EH (cell line): ENCODE data around the gene MOV10.

Source experiments
- DNase-seq: peaks from one replicate; pipeline ENCODE4 v3.0.0-alpha.2; 2015; ENCODE audit warnings: low read depth

MOV10 gene

GRCh38 chr1:112743174-112744008 lies 68.9 kb downstream of the MOV10 start:
- DNase-seq = peak; percentile 11

- DNase-seq = peak; percentile 55
These were observed 69.6 kb downstream of the MOV10 start for GRCh38 chr1:112744009-112744578.

GRCh38 chr1:112748396-112748795 lies 73.9 kb downstream of the MOV10 start:
- DNase-seq = no peak
